Activated B cell treated with CpG ODN at 0.5 μM for 24 hours (primary cell): ENCODE results near the gene TBC1D9B. TPM values are rescaled to one million over a fixed set of nuclear protein-coding genes. Genes with fewer than 3 reads are reported as not detected.
A peak's percentile ranks its signal among the peaks of the same experiment; 100 is the strongest.

Source experiments
- ATAC-seq: fragments of 200-7000 bp; cut with Tn5 transposase; one replicate; pipeline ENCODE4 v1.10.0; 2021; ENCODE audit warnings: low read depth, mild to moderate bottlenecking, moderate library complexity
- CTCF ChIA-PET: fragments of 350-600 bp; sonication (Branson Sonifier 250); formaldehyde crosslinking; loops from one replicate; lab custom pipeline; 2021; ENCODE audit warnings: antibody characterized with exemption; lab: Charles Lee
- POLR2A ChIA-PET: fragments of 350-600 bp; sonication (Branson Sonifier 250); formaldehyde crosslinking; loops from one replicate; lab custom pipeline; 2021; ENCODE audit warnings: antibody characterized with exemption; lab: Charles Lee
- DNase-seq: peaks from one replicate; pipeline ENCODE4 v3.0.0; 2022
- H3K27ac Mint-ChIP-seq: one replicate; pipeline ENCODE4 v1.8.0; 2020; ENCODE audit warnings: mixed read lengths
- H3K27me3 Mint-ChIP-seq: one replicate; pipeline ENCODE4 v1.8.0; 2021; ENCODE audit warnings: mixed read lengths
- H3K36me3 Mint-ChIP-seq: one replicate; pipeline ENCODE4 v1.8.0; 2021; ENCODE audit warnings: low read depth, mixed read lengths
- H3K4me1 Mint-ChIP-seq: one replicate; pipeline ENCODE4 v1.8.0; 2021; ENCODE audit warnings: mixed read lengths
- H3K4me3 Mint-ChIP-seq: one replicate; pipeline ENCODE4 v1.8.0; 2020; ENCODE audit warnings: mild to moderate bottlenecking, mixed read lengths
- H3K9me3 Mint-ChIP-seq: one replicate; pipeline ENCODE4 v1.8.0; 2020; ENCODE audit warnings: mixed read lengths
- intact Hi-C: fragments of 100-400 bp; cut with micrococcal nuclease; formaldehyde crosslinking; loops from one replicate; pipeline ENCODE4 v1.15.1; 2024
- total RNA-seq: library from RNA; stranded (reverse); gene quantifications from 2 replicates; pipeline ENCODE4 v1.2.3, GENCODE V29; 2022
- TF ChIP-seq, protein P1 (sequence below): fragments of 200-600 bp; IDR thresholded peaks from one replicate; pipeline ENCODE4 v1.8.0; 2022; ENCODE audit warnings: antibody characterized with exemption, mild to moderate bottlenecking

Gene TBC1D9B
- total RNA-seq, 1 donor from 2014 or later = 117 TPM

DNA sequence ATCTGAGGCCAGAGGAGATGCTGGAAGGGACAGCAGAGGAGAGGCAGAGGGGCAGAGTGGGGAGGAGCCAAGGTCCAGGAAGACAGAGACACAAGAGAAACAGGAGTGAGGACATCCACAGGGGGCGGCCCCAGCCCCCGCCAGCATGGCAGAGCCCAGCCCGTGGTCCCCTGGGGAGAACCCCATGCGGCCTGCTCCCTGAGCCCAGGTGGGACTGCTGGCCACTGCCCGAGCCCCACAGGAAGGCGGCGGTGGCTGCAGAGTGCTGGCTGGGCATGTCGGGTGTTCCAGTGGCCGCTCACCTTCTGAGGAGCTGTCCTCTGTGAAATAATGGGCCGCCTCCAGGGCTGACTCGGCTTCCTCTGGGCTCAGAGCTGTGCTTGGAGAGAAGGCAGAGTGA is 40.2 kb downstream of the TBC1D9B start:
- no peak overlapping the region for H3K27ac Mint-ChIP-seq
- no peaks in the 10 kb centered on the region for H3K4me1 Mint-ChIP-seq
- H3K4me3 Mint-ChIP-seq = no peak overlapping the region
- H3K36me3 Mint-ChIP-seq = peaks cover 73% of the 10 kb centered on the region
- DNase-seq (no peak), ATAC-seq (no peak)
- intact Hi-C loops = no loop called here
- POLR2A ChIA-PET = no interaction called here
- CTCF ChIA-PET = no interaction called here
- TF ChIP-seq, protein P1, sequence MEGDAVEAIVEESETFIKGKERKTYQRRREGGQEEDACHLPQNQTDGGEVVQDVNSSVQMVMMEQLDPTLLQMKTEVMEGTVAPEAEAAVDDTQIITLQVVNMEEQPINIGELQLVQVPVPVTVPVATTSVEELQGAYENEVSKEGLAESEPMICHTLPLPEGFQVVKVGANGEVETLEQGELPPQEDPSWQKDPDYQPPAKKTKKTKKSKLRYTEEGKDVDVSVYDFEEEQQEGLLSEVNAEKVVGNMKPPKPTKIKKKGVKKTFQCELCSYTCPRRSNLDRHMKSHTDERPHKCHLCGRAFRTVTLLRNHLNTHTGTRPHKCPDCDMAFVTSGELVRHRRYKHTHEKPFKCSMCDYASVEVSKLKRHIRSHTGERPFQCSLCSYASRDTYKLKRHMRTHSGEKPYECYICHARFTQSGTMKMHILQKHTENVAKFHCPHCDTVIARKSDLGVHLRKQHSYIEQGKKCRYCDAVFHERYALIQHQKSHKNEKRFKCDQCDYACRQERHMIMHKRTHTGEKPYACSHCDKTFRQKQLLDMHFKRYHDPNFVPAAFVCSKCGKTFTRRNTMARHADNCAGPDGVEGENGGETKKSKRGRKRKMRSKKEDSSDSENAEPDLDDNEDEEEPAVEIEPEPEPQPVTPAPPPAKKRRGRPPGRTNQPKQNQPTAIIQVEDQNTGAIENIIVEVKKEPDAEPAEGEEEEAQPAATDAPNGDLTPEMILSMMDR = no peak
- H3K27me3 Mint-ChIP-seq = no peaks in the 10 kb centered on the region
- no peaks in the 10 kb centered on the region for H3K9me3 Mint-ChIP-seq

DNA sequence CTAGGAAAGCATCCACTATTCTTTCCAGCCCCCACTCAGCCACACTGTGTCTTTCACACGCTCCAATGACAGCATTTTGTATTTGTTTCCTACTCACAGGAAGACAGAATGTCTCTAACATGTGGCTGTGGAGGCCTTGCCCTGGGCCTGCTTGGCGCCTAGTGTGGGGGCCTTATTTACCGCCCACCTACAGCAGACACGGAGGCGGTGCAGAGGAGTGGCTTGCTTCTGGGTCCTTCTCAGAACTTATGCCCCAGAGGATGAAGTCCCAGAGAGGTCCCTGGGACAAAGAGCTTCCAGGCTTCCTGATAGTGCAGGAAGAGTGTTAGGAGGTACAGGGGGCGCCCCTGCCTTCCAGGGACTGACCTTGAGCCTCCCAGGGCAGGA is 40.6 kb downstream of the TBC1D9B start:
- Mint-ChIP-seq H3K4me1 (no peaks in the 10 kb centered on the region), H3K27me3 (no peaks in the 10 kb centered on the region), H3K36me3 (peaks cover 70% of the 10 kb centered on the region), H3K9me3 (no peaks in the 10 kb centered on the region), H3K27ac (no peak overlapping the region), H3K4me3 (no peak overlapping the region)
- DNase-seq (no peak), ATAC-seq (no peak)
- ChIA-PET CTCF (interaction anchor here (0.6 to 1.6 kb wide), 2 partner anchors 20 to 108 kb away, joined by 3 to 7 read pairs; no protein-coding TSS in a partner anchor), POLR2A (no interaction called here)
- TF ChIP-seq, protein P1 = no peak
- intact Hi-C loops = no loop called here

- H3K36me3 Mint-ChIP-seq = peaks cover 71% of the 10 kb centered on the region
- no peak overlapping the region for H3K4me3 Mint-ChIP-seq
- peak; percentile 52 for ATAC-seq
- ChIA-PET CTCF (interaction anchor here (0.6 to 1.6 kb wide), 3 partner anchors 19 to 109 kb away, joined by 3 to 7 read pairs (median 3); no protein-coding TSS in a partner anchor), POLR2A (no interaction called here)
- no peaks in the 10 kb centered on the region for H3K9me3 Mint-ChIP-seq
- H3K27me3 Mint-ChIP-seq = no peaks in the 10 kb centered on the region
- intact Hi-C loops = loop anchor here (1.0 kb wide), 1 partner anchor 109 kb away; no protein-coding TSS in a partner anchor
- H3K27ac Mint-ChIP-seq = no peak overlapping the region
- DNase-seq = no peak
- no peaks in the 10 kb centered on the region for H3K4me1 Mint-ChIP-seq
- TF ChIP-seq, protein P1 = no peak
Measured at GRCh38 chr5:179866241-179867078, 41.2 kb downstream of the TBC1D9B start.

DNA sequence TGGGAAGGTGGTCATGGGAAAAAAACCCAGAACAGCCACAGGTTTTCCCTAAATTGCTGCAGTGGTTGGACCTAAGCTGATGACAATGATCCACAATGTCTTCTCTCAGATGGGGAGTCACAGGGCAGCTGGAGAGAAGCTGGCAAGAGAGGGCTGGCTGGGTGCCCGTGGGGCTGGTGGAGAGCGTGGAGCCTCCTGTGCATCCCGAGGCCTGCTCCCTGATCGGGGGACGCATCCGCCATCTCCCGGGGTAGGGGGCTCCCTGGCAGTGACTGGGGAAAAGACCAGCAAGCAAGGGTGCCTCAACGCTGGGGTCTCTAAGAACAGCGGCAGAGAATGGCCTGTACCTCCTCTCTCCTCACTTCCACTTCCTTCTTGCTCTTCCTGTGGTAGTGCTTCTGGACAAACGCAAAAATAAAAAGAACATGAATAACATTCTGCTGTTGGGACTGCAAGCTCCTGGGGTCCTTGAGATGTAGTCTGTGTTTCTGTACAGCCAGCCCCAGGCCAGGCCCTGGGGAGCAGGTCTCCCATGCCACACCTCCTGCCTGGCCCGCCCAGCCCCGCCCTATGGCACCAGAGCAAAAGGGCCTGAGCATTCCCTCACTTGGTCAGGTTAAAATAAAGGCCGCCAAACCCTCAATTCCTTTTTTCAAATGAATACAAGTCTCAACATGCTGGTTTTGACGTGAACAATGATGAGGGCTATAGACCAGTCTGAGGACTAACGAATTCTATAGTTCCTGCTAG is 42.0 kb downstream of the TBC1D9B start:
- no peak overlapping the region for H3K4me3 Mint-ChIP-seq
- DNase-seq (no peak), ATAC-seq (no peak)
- ChIA-PET POLR2A (no interaction called here), CTCF (interaction anchor here (1.6 kb wide), 1 partner anchor 110 kb away, joined by 7 read pairs; no protein-coding TSS in a partner anchor)
- intact Hi-C loops = loop anchor here (1.0 kb wide), 1 partner anchor 110 kb away; no protein-coding TSS in a partner anchor
- peaks cover 63% of the 10 kb centered on the region for H3K36me3 Mint-ChIP-seq
- H3K27me3 Mint-ChIP-seq = no peaks in the 10 kb centered on the region
- no peaks in the 10 kb centered on the region for H3K4me1 Mint-ChIP-seq
- no peaks in the 10 kb centered on the region for H3K9me3 Mint-ChIP-seq
- no peak overlapping the region for H3K27ac Mint-ChIP-seq
- TF ChIP-seq, protein P1 = no peak

DNA sequence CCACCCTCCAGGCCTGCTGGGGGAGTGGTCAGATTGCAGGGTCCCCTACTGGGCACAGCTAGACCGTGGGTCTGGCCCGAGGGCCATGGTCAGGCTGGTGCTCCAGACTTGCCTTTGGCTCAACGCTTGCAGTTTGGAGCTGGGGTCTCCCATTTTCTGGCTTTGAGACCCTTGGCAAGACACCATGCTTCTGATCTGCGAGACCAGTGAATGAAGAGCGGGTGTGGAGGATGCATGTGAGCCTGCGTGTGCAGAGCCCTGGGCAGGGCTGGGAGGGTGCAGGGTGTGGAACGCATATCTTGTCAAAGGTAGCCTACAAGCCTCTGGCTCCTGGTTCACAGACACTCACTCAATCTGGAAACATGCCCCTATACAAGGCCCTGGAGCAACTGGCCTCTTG is 43.0 kb downstream of the TBC1D9B start:
- peaks cover 5% of the 10 kb centered on the region for H3K4me1 Mint-ChIP-seq
- DNase-seq = no peak

More for the DNA sequence above, 43.0 kb downstream of the TBC1D9B start:
- ATAC-seq = no peak
- Mint-ChIP-seq H3K9me3 (no peaks in the 10 kb centered on the region), H3K27me3 (no peaks in the 10 kb centered on the region), H3K27ac (no peak overlapping the region), H3K4me3 (no peak overlapping the region), H3K36me3 (peaks cover 56% of the 10 kb centered on the region)
- TF ChIP-seq, protein P1 = no peak
- ChIA-PET POLR2A (no interaction called here), CTCF (no interaction called here)
- intact Hi-C loops = no loop called here
